ENCODE data around the gene ZNF362.

Gene ZNF362

GRCh38 chr1:33269621-33270020, 13.3 kb downstream of the ZNF362 start:
- no peak for DNase-seq

GRCh38 chr1:33270379-33270778, 14.1 kb downstream of the ZNF362 start:
- DNase-seq = no peak

GRCh38 chr1:33270808-33271465, 14.6 kb downstream of the ZNF362 start:
- no peak for DNase-seq

- DNase-seq = no peak
Observed at GRCh38 chr1:33271666-33272505, 15.6 kb downstream of the ZNF362 start.

GRCh38 chr1:33272509-33272908, 16.2 kb downstream of the ZNF362 start:
- DNase-seq = no peak

- DNase-seq = no peak
Observed at GRCh38 chr1:33272930-33273329, 16.6 kb downstream of the ZNF362 start.

- no peak for DNase-seq
Observed at GRCh38 chr1:33273406-33273805, 17.1 kb downstream of the ZNF362 start.

- DNase-seq = no peak
Observed at GRCh38 chr1:33273961-33274371, 17.7 kb downstream of the ZNF362 start.

GRCh38 chr1:33274446-33274845, 18.2 kb downstream of the ZNF362 start:
- DNase-seq = no peak

- DNase-seq = no peak
Observed at GRCh38 chr1:33275195-33275594, 18.9 kb downstream of the ZNF362 start.

- no peak for DNase-seq
Observed at GRCh38 chr1:33275706-33276572, 19.6 kb downstream of the ZNF362 start.

GRCh38 chr1:33276573-33277298, 20.4 kb downstream of the ZNF362 start:
- no peak for DNase-seq

GRCh38 chr1:33277488-33278084, 21.3 kb downstream of the ZNF362 start:
- no peak for DNase-seq

- no peak for DNase-seq
Observed at GRCh38 chr1:33280091-33280661, 23.9 kb downstream of the ZNF362 start.

GRCh38 chr1:33281554-33282303, 25.4 kb downstream of the ZNF362 start:
- no peak for DNase-seq

- DNase-seq = no peak
Observed at GRCh38 chr1:33282791-33283190, 26.5 kb downstream of the ZNF362 start.

GRCh38 chr1:33284049-33284448, 27.8 kb downstream of the ZNF362 start:
- no peak for DNase-seq

- DNase-seq = no peak
Observed at GRCh38 chr1:33286451-33287185, 30.3 kb downstream of the ZNF362 start.

- DNase-seq = no peak
Observed at GRCh38 chr1:33287317-33287716, 31.0 kb downstream of the ZNF362 start.

All from activated CD4-positive, alpha-beta T cell treated with anti-CD3 and anti-CD28 coated beads, Interleukin-2, amount 50 U/mL, for 4 hours (primary cell).